HG03025 (cell line): ENCODE measurements around the gene GPALPP1.
"Not testable (repeated sequence)": the region's sequence is repeated elsewhere in the genome, so short reads cannot be mapped to it uniquely, and the experiment has no call there.

Experiments used
- ATAC-seq: cut with Tn5 transposase; IDR thresholded peaks from one replicate; pipeline ENCODE4 v1.9.1; 2021; ENCODE audit warnings: mild to moderate bottlenecking, moderate library complexity; ENCODE audit not compliant: unreplicated experiment, low FRiP score

Gene GPALPP1

GRCh38 chr13:45055902-45056648 is 66.7 kb downstream of the GPALPP1 start:
- no peak for ATAC-seq

GRCh38 chr13:45060062-45060461 is 70.7 kb downstream of the GPALPP1 start:
- no peak for ATAC-seq

- ATAC-seq: no peak
Observed at GRCh38 chr13:45063261-45063860, 74.0 kb downstream of the GPALPP1 start.

- ATAC-seq: not testable (repeated sequence)
Observed at GRCh38 chr13:45063889-45064288, 74.6 kb downstream of the GPALPP1 start.

- ATAC-seq: no peak
Observed at GRCh38 chr13:45064889-45065288, 75.6 kb downstream of the GPALPP1 start.

GRCh38 chr13:45068036-45069001 is 79.0 kb downstream of the GPALPP1 start:
- no peak for ATAC-seq

GRCh38 chr13:45073809-45074208 is 84.5 kb downstream of the GPALPP1 start:
- no peak for ATAC-seq

GRCh38 chr13:45074721-45075120 is 85.4 kb downstream of the GPALPP1 start:
- ATAC-seq: no peak

GRCh38 chr13:45078003-45078402 is 88.7 kb downstream of the GPALPP1 start:
- ATAC-seq: no peak
